ENCODE measurements around the gene TMIE. TPM values are rescaled to one million over a fixed set of nuclear protein-coding genes. Genes with fewer than 3 reads are reported as not detected.
A peak's percentile ranks its signal among the peaks of the same experiment; 100 is the strongest.

The TMIE gene
- total and polyA plus RNA-seq, 2 of the 8 experiments (the other 6 are each of a cell fraction or from before 2014, with no cell fraction given): 0.45 to 0.67 TPM

DNA sequence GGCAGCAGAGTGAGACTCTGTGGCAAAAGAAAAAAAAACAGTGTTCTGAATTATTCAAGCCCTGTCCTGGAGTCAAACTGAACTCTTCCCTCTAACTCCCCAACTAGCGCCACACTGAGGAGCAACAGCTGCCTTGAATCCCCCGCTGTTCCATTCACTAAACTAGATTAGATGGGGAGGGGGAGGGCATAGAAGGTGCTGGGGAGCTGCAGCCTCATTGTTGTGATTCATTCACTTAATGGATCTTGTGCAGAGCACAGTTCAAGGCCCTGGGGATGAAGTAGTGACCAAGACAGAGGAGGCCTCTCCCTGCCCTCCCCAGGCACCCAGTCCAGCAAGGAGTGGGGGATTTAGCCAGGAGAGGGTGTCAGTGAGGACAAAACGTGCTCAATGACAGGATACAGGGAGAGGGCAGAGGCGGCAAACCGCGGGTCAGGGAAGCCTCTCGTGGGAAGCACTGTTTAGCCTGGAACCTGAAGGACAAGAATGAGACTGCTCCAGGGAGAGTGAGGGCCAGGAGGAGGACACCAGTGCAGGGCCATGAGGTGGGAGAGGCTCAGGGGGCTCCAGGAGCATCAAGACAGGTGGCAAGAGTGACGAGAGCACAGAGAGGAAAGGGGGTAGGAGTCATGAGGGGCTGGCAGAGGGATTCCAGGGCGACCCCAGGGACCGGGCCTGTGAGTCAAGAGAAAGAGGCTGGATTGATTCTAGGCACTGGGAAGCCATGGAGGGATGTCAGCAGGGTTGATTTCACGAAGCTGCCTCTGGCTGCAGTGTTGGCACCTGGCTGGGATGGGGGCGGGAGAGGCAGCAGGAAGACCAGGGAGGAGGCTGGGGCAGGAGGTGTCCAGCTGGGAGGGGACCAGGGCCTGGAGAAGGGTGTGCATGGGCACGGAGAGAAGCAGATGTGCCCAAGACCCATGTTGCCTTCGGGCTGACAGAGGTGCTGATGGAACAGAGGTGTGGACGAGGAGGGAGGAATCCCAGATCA lies 39.1 kb upstream of the TMIE start:
- H4K20me1 ChIP-seq (replicated peaks in 1 of 2; ENCODE audit: control insufficient read depth in 1 of 2, insufficient read depth in 2 of 2, low read length in 2 of 2): no peaks in the 10 kb centered on the region
- H3K23ac ChIP-seq (ENCODE audit: insufficient read length): no peak overlapping the region
- no peaks in the 10 kb centered on the region for H3K79me1 ChIP-seq (ENCODE audit: low read depth, low read length)
- H4K5ac ChIP-seq (ENCODE audit: insufficient read length, low read depth, low read length): peak overlapping the region; percentile 37
- H2BK5ac ChIP-seq (ENCODE audit: low read depth, low read length): peak overlapping the region; percentile 47; the same call in 1 of the 2 replicates
- H3K4ac ChIP-seq (replicated peaks; ENCODE audit: insufficient read length, low read depth, low read length): peak overlapping the region; percentile 16
- no peak for FAIRE-seq
- H3K56ac ChIP-seq (replicated peaks; ENCODE audit: insufficient read length, low read depth, low read length): no peak overlapping the region
- 0 out of 2 replicates have a peak overlapping the region, but pooled peaks have one; percentile 7 for H4K8ac ChIP-seq (ENCODE audit: extremely low read depth, insufficient read depth, low read length)
- H3K9ac ChIP-seq (replicated peaks in 1 of 4; ENCODE audit: extremely low read depth in 1 of 4, low read depth in 3 of 4, low read length in 3 of 4): no peak overlapping the region; a peak in 1 of 7 replicates
- no peaks in the 10 kb centered on the region for H3K36me3 ChIP-seq (ENCODE audit: control insufficient read depth in 2 of 4, insufficient read depth in 4 of 4, low read length in 3 of 4)
- POLR2A ChIA-PET (ENCODE audit: partially characterized antibody): interaction anchor here (0.6 to 4.2 kb wide), 4 partner anchors 17 to 1668 kb away, joined by 3 to 23 read pairs (median 5); no protein-coding TSS in a partner anchor
- CTCF ChIA-PET (ENCODE audit: partially characterized antibody): interaction anchor here (0.7 to 5.7 kb wide), 30 partner anchors 9 to 1378 kb away, joined by 3 to 41 read pairs (median 4); no protein-coding TSS in a partner anchor
- no peaks in the 10 kb centered on the region for H3K79me2 ChIP-seq (ENCODE audit: control insufficient read depth in 1 of 2, insufficient read depth in 2 of 2, low read length in 2 of 2)
- H2BK15ac ChIP-seq (ENCODE audit: low read length): peak overlapping the region; percentile 83; the same call in 1 of the 2 replicates
- H2AFZ ChIP-seq (ENCODE audit: low read length): no peak overlapping the region
- peak overlapping the region; percentile 92 for H4K91ac ChIP-seq (replicated peaks; ENCODE audit: insufficient read length, low read length)
- peak overlapping the region; percentile 95 for H3K18ac ChIP-seq (ENCODE audit: extremely low read depth, low read length)
- DNase-seq (ENCODE audit: low read depth in 1 of 2, low spot score in 2 of 2): peak in 1 of 2 experiments; percentile 61
- H2BK120ac ChIP-seq (replicated peaks; ENCODE audit: low read depth, low read length): peak overlapping the region; percentile 78
- peak overlapping the region; percentile 96 for H2BK20ac ChIP-seq (ENCODE audit: low read length)
- H3K27ac ChIP-seq (ENCODE audit: low read depth, low read length): no peak overlapping the region
- H3K4me3 ChIP-seq (ENCODE audit: extremely low read depth in 1 of 4, insufficient read depth in 2 of 4, low read depth in 3 of 4, low read length in 4 of 4): no peak overlapping the region
- H3K4me2 ChIP-seq (ENCODE audit: insufficient read depth in 1 of 2, low read depth in 2 of 2, low read length in 2 of 2): peak overlapping the region; percentile 10 to 37; a peak in 3 of 4 replicates
- peaks cover 22 to 41% (median 31%) of the 10 kb centered on the region in 4 experiments for H3K4me1 ChIP-seq (replicated peaks in 1 of 4; ENCODE audit: control insufficient read depth in 3 of 4, insufficient read depth in 4 of 4, low read length in 3 of 4)
- TF ChIP-seq, protein P1, sequence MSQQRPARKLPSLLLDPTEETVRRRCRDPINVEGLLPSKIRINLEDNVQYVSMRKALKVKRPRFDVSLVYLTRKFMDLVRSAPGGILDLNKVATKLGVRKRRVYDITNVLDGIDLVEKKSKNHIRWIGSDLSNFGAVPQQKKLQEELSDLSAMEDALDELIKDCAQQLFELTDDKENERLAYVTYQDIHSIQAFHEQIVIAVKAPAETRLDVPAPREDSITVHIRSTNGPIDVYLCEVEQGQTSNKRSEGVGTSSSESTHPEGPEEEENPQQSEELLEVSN (IDR thresholded peaks at IDR 0.05): 0 out of 2 replicates have a peak, but pooled peaks have one; percentile 35
- TF ChIP-seq CEBPB (IDR thresholded peaks at IDR 0.05; ENCODE audit: low read depth, low read length) (no peak), KDM1A (IDR thresholded peaks at IDR 0.05; ENCODE audit: borderline replicate concordance, low read length) (0 out of 2 replicates have a peak, but pooled peaks have one; percentile 32)
- no peaks in the 10 kb centered on the region for H3K23me2 ChIP-seq (ENCODE audit: low read depth, low read length)
- H2BK12ac ChIP-seq (ENCODE audit: low read depth, low read length): peak overlapping the region; percentile 77; the same call in 1 of the 2 replicates
- peak overlapping the region; percentile 43; the same call in 1 of the 2 replicates for H2AK5ac ChIP-seq (ENCODE audit: low read depth, low read length)
- peak overlapping the region; percentile 16 for H3K14ac ChIP-seq (ENCODE audit: insufficient read length)
- no peaks in the 10 kb centered on the region for H3K9me3 ChIP-seq (ENCODE audit: insufficient read depth in 2 of 2, low read depth in 1 of 2, low read length in 1 of 2)
- H3K27me3 ChIP-seq (replicated peaks in 1 of 4; ENCODE audit: control insufficient read depth in 3 of 4, extremely low read depth in 1 of 4, insufficient read depth in 3 of 4, low read length in 3 of 4): no peaks in the 10 kb centered on the region; a peak in 1 of 7 replicates
- WGBS, 2 experiments (ENCODE audit: extremely low coverage in 1 of 2, insufficient coverage in 1 of 2, insufficient read length in 1 of 2, insufficient replicate concordance in 2 of 2, low coverage in 1 of 2, low lambda C conversion rate in 2 of 2, missing lambda C conversion rate in 1 of 2): 65% methylated on average over 15 of the region's 15 CpGs; no CpG with 5 or more reads in 1 of the 2 experiments
